Measurements from ENCODE around the gene TMEM140.
A peak's percentile ranks its signal among the peaks of the same experiment; 100 is the strongest.

TMEM140 gene

DNA sequence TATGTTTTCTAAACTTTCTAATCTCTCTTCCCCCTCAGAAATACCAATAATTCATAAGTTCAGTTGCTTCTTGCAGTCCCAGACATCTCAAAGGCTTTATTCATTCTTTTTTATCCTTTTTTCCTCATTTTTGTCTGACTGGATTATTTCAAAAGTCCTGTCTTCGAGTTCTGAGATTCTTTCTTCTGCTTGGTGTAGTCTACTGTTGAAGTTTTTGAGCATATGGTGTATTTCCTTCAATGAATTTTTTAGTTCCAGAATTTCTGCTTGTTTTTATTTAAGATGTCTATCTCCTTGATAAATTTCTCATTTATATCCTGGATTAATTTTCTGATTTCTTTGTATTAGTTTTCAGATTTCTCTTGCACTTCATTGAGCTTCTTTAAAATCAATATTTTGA, 8.4 kb downstream of the TMEM140 start:
- H3K4me3 ChIP-seq (ENCODE audit: low read depth, low read length): no peak overlapping the region
- TF ChIP-seq, protein P1, sequence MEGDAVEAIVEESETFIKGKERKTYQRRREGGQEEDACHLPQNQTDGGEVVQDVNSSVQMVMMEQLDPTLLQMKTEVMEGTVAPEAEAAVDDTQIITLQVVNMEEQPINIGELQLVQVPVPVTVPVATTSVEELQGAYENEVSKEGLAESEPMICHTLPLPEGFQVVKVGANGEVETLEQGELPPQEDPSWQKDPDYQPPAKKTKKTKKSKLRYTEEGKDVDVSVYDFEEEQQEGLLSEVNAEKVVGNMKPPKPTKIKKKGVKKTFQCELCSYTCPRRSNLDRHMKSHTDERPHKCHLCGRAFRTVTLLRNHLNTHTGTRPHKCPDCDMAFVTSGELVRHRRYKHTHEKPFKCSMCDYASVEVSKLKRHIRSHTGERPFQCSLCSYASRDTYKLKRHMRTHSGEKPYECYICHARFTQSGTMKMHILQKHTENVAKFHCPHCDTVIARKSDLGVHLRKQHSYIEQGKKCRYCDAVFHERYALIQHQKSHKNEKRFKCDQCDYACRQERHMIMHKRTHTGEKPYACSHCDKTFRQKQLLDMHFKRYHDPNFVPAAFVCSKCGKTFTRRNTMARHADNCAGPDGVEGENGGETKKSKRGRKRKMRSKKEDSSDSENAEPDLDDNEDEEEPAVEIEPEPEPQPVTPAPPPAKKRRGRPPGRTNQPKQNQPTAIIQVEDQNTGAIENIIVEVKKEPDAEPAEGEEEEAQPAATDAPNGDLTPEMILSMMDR (IDR thresholded peaks at IDR 0.05; ENCODE audit: low read depth, low read length, missing control alignments): no peak
- DNase-seq (ENCODE audit: low read depth): no peak

GRCh38 chr7:135158141-135158655, 10.3 kb downstream of the TMEM140 start:
- DNase-seq (ENCODE audit: low read depth): no peak

GRCh38 chr7:135158874-135159273, 11.0 kb downstream of the TMEM140 start:
- no peak overlapping the region for H3K4me3 ChIP-seq (ENCODE audit: low read depth, low read length)
- TF ChIP-seq, protein P1 (IDR thresholded peaks at IDR 0.05; ENCODE audit: low read depth, low read length, missing control alignments): no peak
- no peak for DNase-seq (ENCODE audit: low read depth)

More at GRCh38 chr7:135158141-135158655, 10.3 kb downstream of the TMEM140 start:
- no peak overlapping the region for H3K4me3 ChIP-seq (ENCODE audit: low read depth, low read length)
- TF ChIP-seq, protein P1 (IDR thresholded peaks at IDR 0.05; ENCODE audit: low read depth, low read length, missing control alignments): no peak

DNA sequence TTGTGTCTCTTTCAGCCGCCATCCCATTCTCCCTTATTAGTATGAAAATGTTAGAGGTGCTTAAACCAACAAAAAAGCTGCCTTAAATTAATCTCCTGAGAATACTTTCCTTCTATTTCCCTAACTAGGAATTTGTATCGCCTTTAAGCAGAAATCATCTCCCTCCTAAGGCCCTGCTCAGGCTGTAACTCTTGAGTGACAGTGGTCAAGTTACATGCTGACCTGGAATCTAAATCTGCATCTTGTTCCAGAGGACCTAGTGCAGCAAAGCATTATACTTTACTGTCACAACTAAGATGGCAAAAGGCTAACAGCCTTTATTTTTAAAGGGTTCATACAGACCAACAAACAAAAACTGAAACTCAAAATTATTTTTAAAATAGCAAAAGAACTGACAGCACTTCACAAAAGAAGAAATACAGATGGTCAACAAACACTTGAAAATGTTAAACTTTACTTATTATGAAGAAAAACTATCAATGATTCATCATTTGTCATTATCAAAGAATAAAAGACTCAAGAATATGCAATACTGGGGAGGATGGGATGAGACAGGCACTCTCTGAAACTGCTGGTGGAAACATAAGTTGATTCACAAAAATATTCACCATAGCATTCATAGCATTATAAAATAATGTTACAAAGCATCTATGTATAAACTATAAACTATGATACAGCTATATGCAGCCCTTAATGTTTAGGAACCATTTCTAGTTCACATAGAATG, 11.7 kb downstream of the TMEM140 start:
- H3K4me3 ChIP-seq (ENCODE audit: low read depth, low read length): no peak overlapping the region
- DNase-seq (ENCODE audit: low read depth): no peak
- TF ChIP-seq, protein P1 (IDR thresholded peaks at IDR 0.05; ENCODE audit: low read depth, low read length, missing control alignments): no peak

GRCh38 chr7:135160098-135160857, 12.4 kb downstream of the TMEM140 start:
- DNase-seq (ENCODE audit: low read depth): no peak
- no peak overlapping the region for H3K4me3 ChIP-seq (ENCODE audit: low read depth, low read length)
- TF ChIP-seq, protein P1 (IDR thresholded peaks at IDR 0.05; ENCODE audit: low read depth, low read length, missing control alignments): no peak

DNA sequence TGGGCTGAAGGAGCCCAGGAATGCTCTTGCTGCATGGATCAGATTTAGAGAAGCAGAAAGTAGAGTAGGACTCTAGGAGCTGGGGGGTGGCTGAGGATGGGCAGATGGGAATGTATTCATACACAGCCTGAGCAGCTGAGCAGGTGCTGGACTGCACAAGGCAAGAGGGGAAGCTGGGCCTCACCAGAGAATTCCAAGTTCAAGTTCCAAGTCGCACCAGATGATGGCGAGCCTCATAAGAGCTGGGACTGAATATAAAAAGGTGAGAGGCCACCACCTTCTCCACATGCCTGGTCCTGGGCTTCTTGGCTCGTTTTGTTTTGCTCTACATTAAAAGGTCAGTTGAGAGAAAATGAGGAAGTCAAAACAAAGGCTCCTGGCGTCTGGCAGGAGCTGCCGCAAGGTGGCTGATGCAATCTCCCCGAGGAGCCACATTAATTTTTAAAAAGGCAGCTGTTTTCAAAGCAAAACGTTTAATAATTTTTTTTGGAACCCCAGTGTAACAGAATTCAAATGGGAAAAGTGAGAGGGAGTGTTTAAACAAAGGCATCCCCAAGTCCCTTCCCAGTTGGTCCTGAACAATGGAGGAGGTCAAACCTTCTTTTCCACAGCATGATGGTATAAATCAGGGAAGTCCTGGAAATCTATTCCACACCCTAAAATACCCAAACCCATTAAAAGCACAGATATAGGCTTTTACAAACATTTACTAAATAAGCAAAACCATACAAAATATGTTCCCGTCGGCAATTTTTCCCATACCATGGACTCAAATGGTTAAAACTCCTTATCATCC, 13.2 kb downstream of the TMEM140 start:
- no peak for DNase-seq (ENCODE audit: low read depth)
- H3K4me3 ChIP-seq (ENCODE audit: low read depth, low read length): no peak overlapping the region
- TF ChIP-seq, protein P1 (IDR thresholded peaks at IDR 0.05; ENCODE audit: low read depth, low read length, missing control alignments): peak; percentile 31

Data from GM12864 (cell line).